Neural progenitor cell (in vitro differentiated cells): ENCODE data around the gene TICRR. TPM values are rescaled to one million over a fixed set of nuclear protein-coding genes. Genes with fewer than 3 reads are reported as not detected.

ENCODE experiments used
- DNase-seq: peaks from one replicate; pipeline ENCODE4 v3.0.0-alpha.2; 2016; ENCODE audit warnings: low spot score
- H2AFZ ChIP-seq: fragments of 200-600 bp; sonication (generic); replicated peaks from 2 replicates; pipeline ENCODE4 v1.6.1; 2016; ENCODE audit warnings: antibody characterized with exemption
- H3F3A ChIP-seq: fragments of 200-600 bp; sonication (generic); 2 replicates; pipeline ENCODE4 v1.6.1; 2016; ENCODE audit warnings: antibody characterized with exemption, low read depth
- H3K27ac ChIP-seq: fragments of 200-600 bp; sonication (generic); 2 replicates; pipeline ENCODE4 v1.5.1; 2016; ENCODE audit warnings: mild to moderate bottlenecking
- H3K27me3 ChIP-seq: fragments of 200-600 bp; sonication (generic); 2 replicates; pipeline ENCODE4 v1.6.1; 2016; ENCODE audit warnings: mild to moderate bottlenecking, moderate library complexity
- H3K36me3 ChIP-seq: fragments of 200-600 bp; sonication (generic); 2 replicates; pipeline ENCODE4 v1.5.1; 2016
- H3K4me1 ChIP-seq: fragments of 200-600 bp; sonication (generic); 2 replicates; pipeline ENCODE4 v1.6.1; 2016; ENCODE audit warnings: mixed run types
- H3K4me2 ChIP-seq: fragments of 200-600 bp; sonication (generic); 2 replicates; pipeline ENCODE4 v1.6.1; 2016
- H3K4me3 ChIP-seq: fragments of 200-600 bp; sonication (generic); 2 replicates; pipeline ENCODE4 v1.5.1; 2016
- H3K79me2 ChIP-seq: fragments of 200-600 bp; sonication (generic); 2 replicates; pipeline ENCODE4 v1.6.1; 2016; ENCODE audit warnings: low read depth
- H3K9ac ChIP-seq: fragments of 200-600 bp; sonication (generic); 2 replicates; pipeline ENCODE4 v1.6.1; 2016
- H3K9me3 ChIP-seq: fragments of 200-600 bp; sonication (generic); 2 replicates; pipeline ENCODE4 v1.5.1; 2016; ENCODE audit warnings: low read depth
- H4K20me1 ChIP-seq: fragments of 200-600 bp; sonication (generic); 2 replicates; pipeline ENCODE4 v1.6.1; 2016; ENCODE audit warnings: low read depth
- H3K27ac Mint-ChIP-seq: 3 replicates; pipeline ENCODE4 v1.8.0; 2021; ENCODE audit warnings: mixed read lengths
- H3K27me3 Mint-ChIP-seq: 2 replicates; pipeline ENCODE4 v1.8.0; 2022; ENCODE audit warnings: low read depth, mild to moderate bottlenecking, inconsistent platforms, moderate library complexity, mixed read lengths; ENCODE audit not compliant: insufficient read depth
- H3K36me3 Mint-ChIP-seq: 3 replicates; pipeline ENCODE4 v1.8.0; 2021; ENCODE audit warnings: mixed read lengths
- H3K4me1 Mint-ChIP-seq: 3 replicates; pipeline ENCODE4 v1.8.0; 2021; ENCODE audit warnings: mixed read lengths
- H3K4me3 Mint-ChIP-seq: 3 replicates; pipeline ENCODE4 v1.8.0; 2021; ENCODE audit warnings: mild to moderate bottlenecking, moderate library complexity, mixed read lengths
- H3K9me3 Mint-ChIP-seq: 3 replicates; pipeline ENCODE4 v1.8.0; 2020; ENCODE audit warnings: mixed read lengths
- CTCF ChIP-seq: fragments of 200-600 bp; sonication (generic); IDR thresholded peaks from 2 replicates; pipeline ENCODE4 v1.5.1; 2017; ENCODE audit warnings: antibody characterized with exemption, mild to moderate bottlenecking
- EZH2 ChIP-seq: fragments of 200-600 bp; sonication (generic); IDR thresholded peaks from 2 replicates; pipeline ENCODE4 v1.6.1; 2017; ENCODE audit warnings: antibody characterized with exemption, mild to moderate bottlenecking, moderate library complexity
- EZH2phosphoT487 ChIP-seq: fragments of 200-600 bp; sonication (generic); IDR thresholded peaks from 2 replicates; pipeline ENCODE4 v1.6.1; 2017; ENCODE audit warnings: antibody characterized with exemption
- total RNA-seq: library from RNA; depleted of rRNA; stranded (reverse); fragments of >200 nt; gene quantifications from 2 replicates; pipeline ENCODE4 v1.2.3, GENCODE V29; 2015; ENCODE audit warnings: low replicate concordance

Gene TICRR
- 19.6 and 25.7 TPM in 2 replicates for total RNA-seq

DNA sequence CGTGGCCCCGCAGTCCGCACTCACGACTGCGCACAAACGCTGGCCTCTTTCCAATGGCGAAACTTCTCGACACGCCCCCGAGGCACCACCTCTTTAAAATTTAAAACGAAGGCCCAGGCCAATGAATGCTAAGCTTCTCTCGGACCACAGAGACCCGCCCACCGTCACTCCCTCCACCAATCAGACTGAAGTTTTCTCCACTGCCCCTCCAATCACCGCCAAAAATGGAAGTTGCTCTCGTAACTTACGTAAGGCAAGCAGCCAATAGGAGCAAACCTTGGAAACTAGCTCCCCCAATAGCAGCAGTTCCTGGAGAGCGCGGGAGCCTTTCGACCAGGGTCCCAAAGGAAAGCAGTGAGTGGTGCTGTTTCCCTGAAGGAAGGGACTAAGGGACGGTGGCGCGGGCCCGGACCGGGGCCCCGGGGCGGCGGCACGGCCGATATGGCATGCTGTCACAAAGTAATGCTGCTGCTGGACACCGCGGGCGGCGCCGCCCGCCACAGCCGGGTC lies at the start of gene TICRR:
Gene TICRR, plus strand, starts transcription at position 324 of the 510 bp plus-strand sequence. Its CDS starts 118 bp downstream, at position 442.
- Histone ChIP-seq H3K36me3 (peaks cover 18% of the 10 kb centered on the region), H4K20me1 (peaks cover 41% of the 10 kb centered on the region), H3F3A (no peaks in the 10 kb centered on the region), H3K4me2 (peak within 1 kb of the TSS; percentile 91), H2AFZ (peak within 1 kb of the TSS; percentile 71), H3K79me2 (peaks cover 49% of the 10 kb centered on the region), H3K4me1 (peaks cover 16% of the 10 kb centered on the region), H3K9ac (peak within 1 kb of the TSS; percentile 55), H3K9me3 (no peaks in the 10 kb centered on the region), H3K27ac (no peak within 1 kb of the TSS), H3K4me3 (peak within 1 kb of the TSS; percentile 83), H3K27me3 (no peaks in the 10 kb centered on the region)
- Mint-ChIP-seq H3K4me3 (peak within 1 kb of the TSS; percentile 93), H3K9me3 (no peaks in the 10 kb centered on the region), H3K36me3 (peaks cover 15% of the 10 kb centered on the region), H3K4me1 (peaks cover 22% of the 10 kb centered on the region), H3K27ac (peak within 1 kb of the TSS; percentile 89), H3K27me3 (peaks cover 4% of the 10 kb centered on the region)
- peak; percentile 99 for DNase-seq
- TF ChIP-seq EZH2phosphoT487, result no peak
- TF ChIP-seq CTCF, result no peak
- no peak for TF ChIP-seq EZH2

DNA sequence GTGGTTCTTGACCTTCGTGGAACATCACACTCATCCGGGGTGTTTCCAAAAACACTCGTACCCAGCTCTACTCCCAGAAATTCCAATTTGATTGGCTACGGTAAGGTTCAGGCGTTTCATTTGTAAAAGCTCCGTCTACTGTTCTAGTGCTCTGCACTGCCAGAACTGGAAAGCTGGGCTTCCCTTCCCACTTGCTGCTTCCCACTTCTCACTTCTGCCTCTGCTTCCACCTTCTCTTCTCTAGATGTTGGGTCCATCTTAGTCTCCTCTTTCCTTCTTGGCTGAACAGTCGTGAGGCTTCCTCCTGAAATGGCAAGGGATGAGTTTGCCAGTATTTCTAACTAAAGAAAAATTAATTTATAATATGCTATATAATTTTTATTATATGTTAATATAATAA lies 49.1 kb upstream of the TICRR start:
- no peaks in the 10 kb centered on the region for H3K36me3 ChIP-seq

DNA sequence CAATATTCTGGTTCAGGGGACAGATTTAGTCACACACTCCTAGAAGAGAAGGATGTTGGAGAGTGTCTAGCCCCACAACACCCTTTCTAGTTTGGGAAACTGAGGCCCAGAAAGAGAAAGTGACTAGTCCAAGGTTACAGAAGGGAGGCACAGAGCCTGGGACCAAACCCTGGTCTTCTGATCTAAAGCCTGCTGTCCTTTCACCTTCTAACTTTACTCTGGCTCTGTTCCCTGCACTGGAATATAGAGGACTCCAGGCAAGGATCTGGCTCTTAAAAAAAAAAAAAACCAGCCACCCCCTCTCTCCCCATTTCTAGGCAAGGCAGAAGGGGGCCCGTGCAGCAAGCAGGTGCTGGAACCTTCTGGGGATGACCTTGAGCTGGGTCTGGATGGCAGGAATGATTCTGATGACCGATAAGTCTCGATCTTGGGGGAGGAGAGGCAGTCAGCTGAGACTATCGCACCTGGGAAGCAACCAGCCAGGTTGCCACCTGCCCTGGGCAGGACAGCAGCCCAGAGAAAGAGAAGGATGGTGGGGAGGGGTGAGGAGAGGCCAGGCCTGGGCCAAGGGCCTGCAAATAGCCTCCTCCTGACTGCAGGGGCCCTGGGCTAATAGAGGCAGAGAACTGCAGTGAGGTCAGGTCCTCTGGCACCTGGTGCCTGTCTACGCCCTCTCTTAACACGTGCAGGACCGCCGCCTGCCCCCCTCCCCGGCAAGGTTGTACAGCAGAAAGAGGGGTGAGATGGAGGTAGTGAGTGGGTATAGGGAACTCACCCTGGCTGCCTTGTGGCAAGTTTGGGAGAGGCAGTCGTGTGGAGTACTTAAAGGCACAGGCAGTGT lies 48.4 kb upstream of the TICRR start:
- no peak for DNase-seq
- H3K27ac Mint-ChIP-seq, result no peak overlapping the region
- Histone ChIP-seq H3K79me2 (no peaks in the 10 kb centered on the region), H4K20me1 (no peaks in the 10 kb centered on the region), H3K36me3 (no peaks in the 10 kb centered on the region), H3K4me1 (no peaks in the 10 kb centered on the region), H3K4me3 (no peak overlapping the region), H3K4me2 (no peak overlapping the region), H2AFZ (no peak overlapping the region), H3K27me3 (no peaks in the 10 kb centered on the region), H3K27ac (no peak overlapping the region), H3K9ac (no peak overlapping the region), H3F3A (no peaks in the 10 kb centered on the region), H3K9me3 (no peaks in the 10 kb centered on the region)
- TF ChIP-seq EZH2phosphoT487 (no peak), EZH2 (no peak), CTCF (no peak)
- no peaks in the 10 kb centered on the region for H3K9me3 Mint-ChIP-seq
- no peaks in the 10 kb centered on the region for H3K36me3 Mint-ChIP-seq
- no peaks in the 10 kb centered on the region for H3K4me1 Mint-ChIP-seq
- no peak overlapping the region for H3K4me3 Mint-ChIP-seq
- peaks cover 6% of the 10 kb centered on the region for H3K27me3 Mint-ChIP-seq

More for the DNA sequence above, 49.1 kb upstream of the TICRR start:
- no peak overlapping the region for H3K9ac ChIP-seq
- no peaks in the 10 kb centered on the region for H3K79me2 ChIP-seq
- H4K20me1 ChIP-seq, result no peaks in the 10 kb centered on the region
- H3K27ac ChIP-seq, result no peak overlapping the region
- peaks cover 6% of the 10 kb centered on the region for H3K27me3 Mint-ChIP-seq
- H3K4me1 Mint-ChIP-seq, result no peaks in the 10 kb centered on the region
- H2AFZ ChIP-seq, result no peak overlapping the region
- no peaks in the 10 kb centered on the region for H3K36me3 Mint-ChIP-seq
- DNase-seq, result no peak
- TF ChIP-seq EZH2phosphoT487 (no peak), CTCF (no peak), EZH2 (no peak)
- no peak overlapping the region for H3K4me2 ChIP-seq
- H3K4me1 ChIP-seq, result no peaks in the 10 kb centered on the region
- H3K4me3 ChIP-seq, result no peak overlapping the region
- no peak overlapping the region for H3K27ac Mint-ChIP-seq
- H3K27me3 ChIP-seq, result no peaks in the 10 kb centered on the region
- no peaks in the 10 kb centered on the region for H3K9me3 ChIP-seq
- no peaks in the 10 kb centered on the region for H3K9me3 Mint-ChIP-seq
- H3F3A ChIP-seq, result no peaks in the 10 kb centered on the region
- no peak overlapping the region for H3K4me3 Mint-ChIP-seq
